Thoracic aorta (tissue), 2 donors: Measurements from ENCODE around the gene SCRT2. TPM values are rescaled to one million over a fixed set of nuclear protein-coding genes. Genes with fewer than 3 reads are reported as not detected.

Experiments used
- ATAC-seq: fragments of 150-250 bp; one replicate; pipeline ENCODE4 v1.8.0; 2017; ENCODE audit warnings: low read depth; ENCODE audit not compliant: insufficient number of reproducible peaks, low FRiP score
- DNase-seq: peaks from one replicate; pipeline ENCODE4 v3.0.0-alpha.2; 2020; ENCODE audit warnings: low spot score
- H3K27ac ChIP-seq, 2 donors: fragments of 200-600 bp; sonication (generic); 1 replicate in 1 of 2; 2 replicates in 1 of 2; pipeline ENCODE4 v1.5.1; 2016; ENCODE audit warnings: mild to moderate bottlenecking in 2 of 2, moderate library complexity in 2 of 2
- H3K27me3 ChIP-seq: fragments of 200-600 bp; sonication (generic); replicated peaks from 2 replicates; pipeline ENCODE4 v1.6.0; 2016; ENCODE audit warnings: mild to moderate bottlenecking; ENCODE audit not compliant: insufficient read depth
- H3K36me3 ChIP-seq: fragments of 200-600 bp; sonication (generic); one replicate; pipeline ENCODE4 v1.5.1; 2016
- H3K4me1 ChIP-seq, 2 donors: fragments of 200-600 bp; sonication (generic); 1 replicate in 1 of 2; 2 replicates in 1 of 2; pipeline versions ENCODE4 v1.5.1 to v1.6.0; 2016; ENCODE audit warnings: low read depth in 2 of 2, mild to moderate bottlenecking in 1 of 2; ENCODE audit not compliant: control insufficient read depth in 1 of 2
- H3K4me3 ChIP-seq: fragments of 200-600 bp; sonication (generic); 2 replicates; pipeline ENCODE4 v1.5.1; 2016; ENCODE audit warnings: mild to moderate bottlenecking
- H3K9me3 ChIP-seq: fragments of 200-600 bp; sonication (generic); 2 replicates; pipeline ENCODE4 v1.5.1; 2016
- total RNA-seq, 2 donors: library from RNA; depleted of rRNA; stranded (reverse); fragments of >200 nt; gene quantifications; one replicate each; pipeline versions ENCODE4 v1.1.0 to v1.2.3, GENCODE V29; 2016
- TF ChIP-seq, protein P1 (sequence below): fragments of 200-600 bp; sonication (generic); IDR thresholded peaks from one replicate; pipeline ENCODE4 v1.5.1; 2019; ENCODE audit warnings: antibody characterized with exemption

Gene SCRT2
- total RNA-seq, 2 donors from 2014 or later: not detected

DNA sequence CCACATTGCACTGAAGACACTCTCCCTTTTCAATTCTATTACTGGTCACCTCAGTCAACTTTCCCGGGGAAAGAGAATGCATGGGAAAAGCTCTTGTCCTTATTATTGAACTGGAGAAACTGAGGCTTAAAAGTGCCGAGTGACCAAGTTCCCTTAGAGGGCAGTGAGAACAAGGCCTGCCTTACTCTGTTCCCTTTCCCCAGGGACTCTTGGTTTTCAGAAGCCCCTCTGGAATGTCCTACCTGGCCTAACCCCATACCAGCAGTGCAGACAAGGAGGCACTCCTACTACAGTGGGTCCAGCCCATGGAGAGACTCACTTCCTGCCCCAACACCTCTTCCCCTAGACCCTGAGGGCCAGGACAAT lies 28.8 kb downstream of the SCRT2 start:
- peaks cover 24% of the 10 kb centered on the region for H3K36me3 ChIP-seq
- DNase-seq: no peak
- H3K9me3 ChIP-seq: no peaks in the 10 kb centered on the region
- H3K4me3 ChIP-seq: no peak overlapping the region
- no peak for ATAC-seq
- no peaks in the 10 kb centered on the region for H3K27me3 ChIP-seq
- no peak overlapping the region for H3K27ac ChIP-seq
- peaks cover 0 to 11% of the 10 kb centered on the region in 2 donors for H3K4me1 ChIP-seq
- TF ChIP-seq, protein P1, sequence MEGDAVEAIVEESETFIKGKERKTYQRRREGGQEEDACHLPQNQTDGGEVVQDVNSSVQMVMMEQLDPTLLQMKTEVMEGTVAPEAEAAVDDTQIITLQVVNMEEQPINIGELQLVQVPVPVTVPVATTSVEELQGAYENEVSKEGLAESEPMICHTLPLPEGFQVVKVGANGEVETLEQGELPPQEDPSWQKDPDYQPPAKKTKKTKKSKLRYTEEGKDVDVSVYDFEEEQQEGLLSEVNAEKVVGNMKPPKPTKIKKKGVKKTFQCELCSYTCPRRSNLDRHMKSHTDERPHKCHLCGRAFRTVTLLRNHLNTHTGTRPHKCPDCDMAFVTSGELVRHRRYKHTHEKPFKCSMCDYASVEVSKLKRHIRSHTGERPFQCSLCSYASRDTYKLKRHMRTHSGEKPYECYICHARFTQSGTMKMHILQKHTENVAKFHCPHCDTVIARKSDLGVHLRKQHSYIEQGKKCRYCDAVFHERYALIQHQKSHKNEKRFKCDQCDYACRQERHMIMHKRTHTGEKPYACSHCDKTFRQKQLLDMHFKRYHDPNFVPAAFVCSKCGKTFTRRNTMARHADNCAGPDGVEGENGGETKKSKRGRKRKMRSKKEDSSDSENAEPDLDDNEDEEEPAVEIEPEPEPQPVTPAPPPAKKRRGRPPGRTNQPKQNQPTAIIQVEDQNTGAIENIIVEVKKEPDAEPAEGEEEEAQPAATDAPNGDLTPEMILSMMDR: no peak

DNA sequence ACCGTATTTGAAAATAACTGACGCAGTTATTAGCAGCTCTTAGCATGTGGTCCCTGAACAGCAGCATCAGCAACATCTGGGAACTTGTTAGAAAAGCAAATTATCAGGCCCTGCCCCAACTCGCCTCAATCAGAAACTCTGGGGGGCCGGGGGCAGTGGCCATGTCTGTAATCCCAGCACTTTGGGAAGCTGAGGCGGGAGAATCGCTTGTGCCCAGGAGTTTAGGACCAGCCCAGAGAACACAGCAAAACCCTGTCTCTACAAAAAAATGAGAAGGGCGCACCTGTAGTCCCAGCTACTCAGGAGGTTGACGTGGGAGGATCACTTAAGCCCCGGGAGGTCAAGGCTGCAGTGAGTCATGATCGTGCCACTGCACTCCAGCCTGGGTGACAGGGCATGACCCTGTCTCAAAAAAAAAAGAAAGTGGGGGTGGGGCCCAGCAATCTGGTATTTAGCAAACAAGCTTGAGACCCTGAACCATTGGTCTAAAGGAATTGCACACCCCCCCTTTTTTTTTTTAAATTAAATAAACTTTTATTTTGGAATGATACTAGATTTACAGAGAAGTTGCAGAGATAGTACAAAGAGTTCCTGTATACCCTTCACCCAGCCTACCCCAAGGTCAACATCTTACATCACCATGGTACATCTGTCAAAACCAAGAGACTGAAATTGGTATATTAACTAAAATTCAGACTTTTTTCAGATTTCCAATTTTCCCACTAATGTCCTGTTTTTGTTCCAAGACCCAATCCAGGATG lies 29.3 kb downstream of the SCRT2 start:
- ATAC-seq: no peak
- H3K27ac ChIP-seq: no peak overlapping the region
- TF ChIP-seq, protein P1: no peak
- no peaks in the 10 kb centered on the region for H3K9me3 ChIP-seq
- H3K4me1 ChIP-seq: peaks cover 0 to 5% of the 10 kb centered on the region in 2 donors
- no peak overlapping the region for H3K4me3 ChIP-seq
- no peak for DNase-seq
- peaks cover 24% of the 10 kb centered on the region for H3K36me3 ChIP-seq
- H3K27me3 ChIP-seq: no peaks in the 10 kb centered on the region

DNA sequence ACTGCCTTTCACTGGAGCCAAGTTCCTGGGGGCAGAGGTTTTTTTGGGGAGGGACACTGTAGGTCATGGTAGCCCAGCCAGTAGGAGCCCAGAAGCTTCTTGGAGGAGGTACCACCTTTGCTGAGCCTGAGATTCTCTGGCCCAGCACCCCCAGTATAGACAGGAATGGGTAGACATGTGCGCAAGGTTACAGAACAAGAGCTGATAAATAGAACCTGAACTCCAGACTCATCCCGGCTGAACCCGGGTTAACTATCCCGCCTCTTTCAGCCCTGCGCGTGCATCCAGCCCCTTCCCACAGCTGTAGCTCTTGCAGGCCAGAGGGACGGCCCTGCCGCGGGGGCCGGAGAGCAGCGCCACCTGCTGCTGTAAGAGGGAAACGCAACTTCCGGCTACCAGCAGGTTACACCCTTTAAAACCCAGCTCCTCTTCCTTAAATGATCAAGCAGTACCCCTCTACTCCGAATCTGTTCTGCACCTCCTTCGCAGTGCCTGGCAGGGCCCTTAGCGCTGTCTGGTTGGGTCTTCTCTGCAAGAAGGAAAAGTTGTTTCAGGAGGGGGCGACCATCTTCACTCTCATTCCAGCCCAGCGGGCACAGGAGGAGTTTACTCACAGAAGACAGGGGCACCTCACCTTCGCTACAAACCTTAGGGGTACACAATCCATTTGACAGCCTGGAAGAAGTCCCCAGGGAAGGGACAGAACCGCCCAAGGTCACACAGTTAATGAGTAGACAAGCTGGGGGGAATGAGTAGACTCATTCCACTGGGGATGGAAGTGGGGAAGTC lies 30.1 kb downstream of the SCRT2 start:
- DNase-seq: no peak
- Histone ChIP-seq H3K36me3 (peaks cover 24% of the 10 kb centered on the region), H3K27me3 (no peaks in the 10 kb centered on the region), H3K4me3 (no peak overlapping the region), H3K9me3 (no peaks in the 10 kb centered on the region), H3K4me1 (peaks cover 0 to 4% of the 10 kb centered on the region in 2 donors), H3K27ac (no peak overlapping the region)
- no peak for ATAC-seq
- TF ChIP-seq, protein P1: peak; percentile 79

DNA sequence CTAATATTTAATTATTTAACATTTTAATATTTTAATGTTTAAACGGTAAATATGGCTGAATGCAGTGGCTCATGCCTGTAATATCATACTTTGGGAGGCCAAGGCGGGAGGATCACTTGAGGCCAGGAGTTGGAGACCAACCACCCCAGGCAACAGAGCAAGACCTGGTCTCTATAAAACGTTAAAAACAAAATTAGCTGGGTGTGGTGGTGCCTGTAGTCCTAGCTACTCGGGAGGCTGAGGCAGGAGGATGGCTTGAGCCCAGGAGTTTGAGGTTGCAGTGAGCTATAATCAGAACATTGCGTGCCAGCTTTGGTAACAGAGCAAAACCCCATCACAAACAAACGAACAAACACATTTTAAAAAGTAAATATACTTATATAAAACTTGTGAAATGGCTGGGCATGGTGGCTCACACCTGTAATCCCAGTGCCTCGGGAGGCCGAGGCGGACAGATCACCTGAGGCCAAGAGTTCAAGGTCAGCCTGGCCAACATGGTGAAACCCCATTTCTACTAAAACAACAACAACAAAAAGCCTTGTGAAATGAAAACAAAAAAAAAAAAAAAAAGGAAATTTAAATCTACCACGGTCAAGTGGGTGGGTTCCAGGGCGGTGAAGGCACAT lies 30.8 kb downstream of the SCRT2 start:
- H3K27me3 ChIP-seq: no peaks in the 10 kb centered on the region
- DNase-seq (no peak), ATAC-seq (no peak)
- no peak overlapping the region for H3K27ac ChIP-seq
- no peaks in the 10 kb centered on the region for H3K9me3 ChIP-seq
- TF ChIP-seq, protein P1: no peak
- H3K4me1 ChIP-seq: peaks cover 0 to 4% of the 10 kb centered on the region in 2 donors
- peaks cover 18% of the 10 kb centered on the region for H3K36me3 ChIP-seq
- no peak overlapping the region for H3K4me3 ChIP-seq
